Frontal cortex (tissue), 1 donor: ENCODE measurements around the gene SLC13A1. TPM values are rescaled to one million over a fixed set of nuclear protein-coding genes. Genes with fewer than 3 reads are reported as not detected.

Experiments
- total RNA-seq: library from RNA; depleted of rRNA; stranded (reverse); fragments of >200 nt; gene quantifications from one replicate; pipeline ENCODE4 v1.2.3, GENCODE V29; 2014

Gene SLC13A1
- total RNA-seq, 1 donor from 2014 or later: not detected

Other genes starting within 250 kb of the SLC13A1 start
- not detected for gene TAS2R16, start 204.3 kb downstream of the SLC13A1 start, total RNA-seq